Stimulated activated CD8-positive, alpha-beta memory T cell treated with anti-CD3 and anti-CD28 coated beads, Interleukin-12 subunit alpha, Interleukin-12 subunit beta, amount 100 ng/mL, for 1 hour (primary cell): ENCODE data around the gene LEPROT.
"Not testable (repeated sequence)": the region's sequence is repeated elsewhere in the genome, so short reads cannot be mapped to it uniquely, and the experiment has no call there.

Source experiments
- DNase-seq: peaks from one replicate; pipeline ENCODE4 v3.0.0-alpha.2; 2020; ENCODE audit warnings: low read depth

LEPROT gene

GRCh38 chr1:65437616-65438015 lies 17.1 kb downstream of the LEPROT start:
- DNase-seq, result no peak

GRCh38 chr1:65440322-65440900 lies 19.9 kb downstream of the LEPROT start:
- DNase-seq, result no peak

GRCh38 chr1:65440915-65441314 lies 20.4 kb downstream of the LEPROT start:
- no peak for DNase-seq

DNA sequence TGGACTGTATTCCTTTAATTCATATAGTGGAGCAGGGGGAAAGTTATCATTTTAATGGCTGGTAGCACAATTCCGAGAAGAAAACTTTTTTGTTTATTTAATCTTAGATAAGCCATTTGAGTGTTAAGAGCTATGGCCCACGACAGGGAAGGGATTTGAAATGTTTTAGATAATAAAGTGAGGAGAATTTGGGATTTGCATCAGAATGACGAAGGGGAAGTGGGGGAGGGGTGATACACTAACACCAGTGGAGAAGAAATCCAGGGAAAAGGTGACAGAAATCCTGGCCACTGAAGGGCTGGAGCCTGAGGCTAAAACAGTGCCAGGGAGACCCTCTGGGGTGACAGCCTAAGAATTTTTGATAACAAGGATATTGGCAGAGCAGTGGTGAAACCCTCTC lies 21.0 kb downstream of the LEPROT start:
- DNase-seq, result no peak

DNA sequence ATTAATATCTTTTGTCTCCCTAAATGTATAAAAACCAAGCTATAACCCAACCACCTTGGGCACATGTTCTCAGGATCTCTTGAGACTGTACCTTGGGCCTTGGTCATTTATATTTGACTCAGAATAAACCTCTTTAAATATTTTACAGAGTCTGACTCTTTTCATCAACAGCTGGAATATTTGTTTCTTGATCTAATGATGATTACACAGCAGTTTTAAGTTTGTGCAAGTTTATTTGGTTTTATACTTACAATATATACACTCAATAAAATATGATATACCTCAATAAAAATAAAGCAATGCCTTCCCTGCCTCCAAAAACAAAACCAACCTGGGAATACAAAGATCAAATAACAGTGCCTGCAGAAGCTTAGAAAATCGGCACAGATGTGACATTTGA lies 22.0 kb downstream of the LEPROT start:
- DNase-seq, result no peak

DNA sequence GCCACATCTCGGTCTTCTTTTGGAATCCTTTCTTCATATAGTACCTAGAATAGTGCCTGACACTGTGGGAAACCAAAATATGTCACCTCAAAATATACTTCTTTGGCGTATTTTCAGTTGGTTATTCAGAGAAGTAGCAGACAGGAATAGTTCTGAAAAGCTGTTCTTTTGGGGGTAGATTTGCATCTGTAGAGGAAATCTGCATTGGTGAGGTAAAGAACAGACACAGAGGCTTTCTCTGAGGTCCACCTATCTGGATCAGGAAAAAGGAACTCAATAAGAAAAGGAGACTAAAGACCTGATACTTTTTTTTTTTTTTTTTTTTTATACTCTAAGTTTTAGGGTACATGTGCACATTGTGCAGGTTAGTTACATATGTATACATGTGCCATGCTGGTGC lies 23.2 kb downstream of the LEPROT start:
- no peak for DNase-seq

GRCh38 chr1:65444128-65444640 lies 23.7 kb downstream of the LEPROT start:
- no peak for DNase-seq

- no peak for DNase-seq
These were observed 25.4 kb downstream of the LEPROT start for GRCh38 chr1:65445837-65446236.

DNA sequence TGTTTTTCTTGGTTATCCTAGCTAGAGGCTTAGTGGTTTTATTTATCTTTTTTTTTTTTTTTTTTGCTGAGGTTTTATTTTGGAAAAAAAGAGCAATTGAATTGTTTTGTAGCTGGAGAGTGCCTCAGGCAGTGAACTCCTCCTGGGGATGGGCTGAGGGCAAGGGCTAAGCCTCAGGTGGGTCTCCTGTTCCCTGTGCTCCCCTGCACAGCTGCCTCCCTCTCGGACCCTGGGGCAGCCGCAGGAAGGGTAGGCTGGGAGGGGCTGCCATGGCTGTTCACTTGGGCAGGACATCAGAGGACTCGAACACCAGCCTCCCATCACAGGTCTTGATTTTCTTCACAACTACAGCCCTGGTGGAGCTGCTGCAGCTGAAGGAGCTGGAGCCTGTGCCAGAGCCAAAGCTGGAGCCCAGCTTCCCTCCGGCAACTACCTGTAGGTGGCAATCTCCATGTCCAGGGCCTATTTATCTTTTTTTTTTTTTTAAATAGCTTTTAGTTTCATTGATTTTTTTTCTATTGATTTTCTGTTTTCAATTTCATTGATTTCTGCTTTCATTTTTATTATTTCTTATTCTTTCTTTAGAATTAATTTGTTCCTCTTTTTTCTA lies 28.9 kb downstream of the LEPROT start:
- DNase-seq, result no peak

DNA sequence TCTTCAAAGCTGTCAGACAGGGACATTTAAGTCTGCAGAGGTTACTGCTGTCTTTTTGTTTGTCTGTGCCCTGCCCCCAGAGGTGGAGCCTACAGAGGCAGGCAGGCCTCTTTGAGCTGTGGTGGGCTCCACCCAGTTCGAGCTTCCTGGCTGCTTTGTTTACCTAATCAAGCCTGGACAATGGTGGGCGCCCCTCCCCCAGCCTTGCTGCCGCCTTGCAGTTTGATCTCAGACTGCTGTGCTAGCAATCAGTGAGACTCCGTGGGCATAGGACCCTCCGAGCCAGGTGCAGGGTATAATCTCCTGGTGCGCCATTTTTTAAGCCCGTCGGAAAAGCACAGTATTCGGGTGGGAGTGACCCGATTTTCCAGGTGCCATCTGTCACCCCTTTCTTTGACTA lies 35.2 kb downstream of the LEPROT start:
- DNase-seq, result not testable (repeated sequence)

DNA sequence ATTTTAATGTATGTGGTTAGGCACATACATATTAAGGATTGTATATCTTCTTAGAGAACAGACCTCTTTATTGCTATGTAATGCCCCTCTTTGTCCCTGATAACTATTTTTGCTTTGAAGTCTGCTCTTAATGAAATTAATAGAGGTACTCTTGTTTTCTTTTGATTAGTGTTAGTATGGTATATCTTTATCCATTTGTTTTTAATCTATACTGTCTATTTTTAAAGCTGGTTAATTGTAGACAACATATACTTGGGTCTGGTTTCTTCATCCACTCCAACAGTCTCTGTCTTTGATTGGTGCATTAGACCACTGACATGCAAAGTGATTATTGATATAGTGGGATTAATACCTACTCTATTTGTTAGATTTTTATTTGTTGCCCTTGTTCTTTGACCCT lies 36.0 kb downstream of the LEPROT start:
- DNase-seq, result no peak

DNA sequence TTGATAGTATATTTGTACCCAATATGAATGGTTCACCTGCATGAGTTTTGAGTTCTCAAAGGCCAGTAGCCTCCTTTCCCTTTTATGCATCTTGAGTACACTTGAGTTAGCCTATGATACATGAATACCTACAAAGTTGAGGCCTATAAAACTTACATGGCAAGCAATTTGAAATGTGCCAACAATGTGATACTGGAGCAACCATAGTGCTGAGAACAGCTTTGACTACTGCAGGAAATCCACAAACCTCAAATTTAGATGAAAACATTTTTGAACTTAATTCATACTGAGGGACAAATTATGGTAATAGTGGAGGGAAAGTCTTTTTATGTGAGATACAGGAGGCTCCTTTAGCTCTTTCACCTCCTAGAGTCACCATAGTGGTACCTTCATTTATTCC lies 37.4 kb downstream of the LEPROT start:
- no peak for DNase-seq

DNA sequence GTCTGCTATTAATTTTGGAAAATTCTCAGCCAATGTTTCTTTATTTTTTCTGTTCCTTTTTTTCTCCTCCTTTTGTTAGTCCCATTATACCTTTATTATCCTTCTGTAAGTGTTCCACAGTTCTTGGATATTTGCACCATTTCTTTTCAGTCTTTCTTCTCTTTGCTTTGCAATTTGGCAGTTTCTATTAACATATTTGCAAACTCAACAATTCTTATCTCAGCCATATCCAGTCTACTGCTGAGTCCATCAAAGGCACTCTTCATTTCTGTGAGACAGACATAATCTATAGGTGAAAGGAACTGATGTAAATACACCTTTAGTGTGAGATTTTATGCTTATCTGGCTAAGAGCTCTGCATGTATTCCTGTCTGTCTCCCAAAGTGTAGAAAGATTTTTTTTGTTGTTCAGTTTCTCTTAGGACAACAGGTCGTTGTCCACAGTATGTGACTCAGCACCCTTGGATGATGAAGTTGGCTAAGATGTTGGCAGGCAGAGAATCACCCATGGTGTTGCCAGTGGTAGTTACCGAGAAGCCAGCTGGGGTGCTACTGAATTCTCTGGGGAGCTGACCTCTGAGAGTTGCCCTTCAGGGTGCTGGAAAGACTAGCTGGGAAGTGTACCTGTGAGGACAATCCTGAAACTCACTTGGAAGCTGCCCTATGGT lies 38.4 kb downstream of the LEPROT start:
- DNase-seq, result no peak

DNA sequence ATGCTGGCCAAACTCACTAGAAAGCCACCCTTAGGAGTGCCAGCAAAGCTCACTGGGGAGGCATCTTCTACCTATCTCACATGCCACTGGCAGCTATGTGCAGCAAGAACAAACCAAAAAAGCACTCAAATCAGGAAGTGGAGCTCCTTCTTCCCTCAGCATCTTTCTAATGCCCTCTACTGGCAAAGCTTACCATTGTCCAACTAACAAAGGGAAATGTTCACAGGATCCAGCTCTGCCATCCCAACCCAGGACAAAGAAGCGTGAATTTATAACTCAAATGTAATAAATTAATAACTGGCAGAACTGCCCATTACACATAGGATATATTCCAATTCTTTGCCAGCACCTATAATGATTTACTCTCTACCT lies 38.9 kb downstream of the LEPROT start:
- no peak for DNase-seq

DNA sequence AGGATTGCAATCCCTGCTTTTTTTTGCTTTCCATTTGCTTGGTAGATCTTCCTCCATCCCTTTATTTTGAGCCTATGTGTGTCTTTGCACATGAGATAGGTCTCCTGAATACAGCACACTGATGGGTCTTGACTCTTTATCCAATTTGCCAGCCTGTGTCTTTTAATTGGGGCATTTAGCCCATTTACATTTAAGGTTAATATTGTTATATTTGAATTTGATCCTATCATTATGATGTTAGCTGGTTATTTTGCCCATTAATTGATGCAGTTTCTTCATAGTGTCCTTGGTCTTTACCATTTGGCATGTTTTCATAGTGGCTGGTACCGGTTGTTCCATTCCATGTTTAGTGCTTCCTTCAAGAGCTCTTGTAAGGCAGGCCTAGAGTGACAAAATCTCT lies 45.4 kb downstream of the LEPROT start:
- not testable (repeated sequence) for DNase-seq

DNA sequence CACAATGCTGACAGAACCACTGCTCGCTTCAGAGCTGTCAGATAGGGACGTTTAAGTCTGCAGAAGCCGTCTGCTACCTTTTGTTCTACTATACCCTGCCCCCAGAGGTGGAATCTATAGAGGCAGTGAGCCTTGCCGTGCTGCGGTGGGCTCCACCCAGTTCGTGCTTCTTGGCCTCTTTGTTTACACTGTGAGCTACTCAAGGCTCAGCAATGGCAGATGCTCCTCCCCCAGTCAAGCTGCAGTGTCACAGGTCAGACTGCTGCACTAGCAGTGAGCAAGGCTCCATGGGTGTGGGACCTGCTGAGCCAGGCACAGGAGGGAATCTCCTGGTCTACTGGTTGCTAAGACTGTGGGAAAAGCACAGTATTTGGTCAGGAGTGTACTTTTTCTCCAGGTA lies 47.1 kb downstream of the LEPROT start:
- no peak for DNase-seq

GRCh38 chr1:65469126-65469888 lies 48.8 kb downstream of the LEPROT start:
- no peak for DNase-seq

- no peak for DNase-seq
These were observed 49.4 kb downstream of the LEPROT start for GRCh38 chr1:65469889-65470340.

DNA sequence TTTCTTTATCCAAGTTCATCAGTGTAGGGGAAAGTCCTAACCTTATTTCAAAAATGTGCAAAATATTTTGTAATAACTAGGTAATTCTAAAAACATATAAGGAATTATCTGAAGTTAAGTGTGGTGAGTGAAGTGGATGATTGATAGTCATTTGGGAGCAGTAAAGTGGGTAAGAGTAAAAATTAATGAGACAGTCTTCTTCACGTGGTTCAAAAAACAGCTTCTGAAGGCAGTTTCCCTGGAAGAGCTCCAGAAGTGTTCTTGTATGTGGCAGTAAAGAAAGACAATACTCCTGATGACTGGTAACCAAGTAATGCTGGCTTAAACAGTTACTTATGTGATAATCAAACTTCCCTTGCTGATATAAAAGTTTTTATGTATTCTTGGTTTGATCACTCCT lies 50.3 kb downstream of the LEPROT start:
- DNase-seq, result no peak

DNA sequence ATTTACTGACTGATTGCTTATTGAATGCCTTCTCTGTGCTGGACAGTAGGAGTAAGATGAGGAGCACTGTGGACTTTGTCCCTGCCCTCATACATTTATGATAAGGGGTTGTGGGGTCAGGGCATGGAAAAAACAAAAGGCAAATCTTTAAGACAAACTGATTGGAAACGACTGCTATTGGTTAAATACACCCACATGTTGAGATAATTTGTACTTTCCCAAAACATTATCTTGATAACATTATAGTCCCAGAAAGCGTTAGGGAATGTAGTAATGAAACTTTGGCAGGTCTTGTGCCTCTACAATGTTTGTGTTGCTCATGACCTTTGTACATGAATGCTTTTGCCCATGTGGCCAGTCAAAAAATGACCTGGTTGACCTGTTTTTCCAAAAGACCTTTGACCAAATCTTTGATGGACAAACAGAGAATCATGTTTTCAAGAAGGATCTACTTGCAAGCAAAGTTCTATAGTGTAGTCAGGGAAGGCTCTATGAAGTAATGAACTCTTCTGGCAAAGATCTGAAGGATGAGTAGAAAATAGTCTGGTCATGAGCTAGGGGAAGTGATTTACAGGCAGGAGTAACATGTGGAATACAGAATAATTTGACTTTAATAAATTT lies 50.9 kb downstream of the LEPROT start:
- DNase-seq, result no peak

- no peak for DNase-seq
These were observed 51.4 kb downstream of the LEPROT start for GRCh38 chr1:65471861-65472332.

DNA sequence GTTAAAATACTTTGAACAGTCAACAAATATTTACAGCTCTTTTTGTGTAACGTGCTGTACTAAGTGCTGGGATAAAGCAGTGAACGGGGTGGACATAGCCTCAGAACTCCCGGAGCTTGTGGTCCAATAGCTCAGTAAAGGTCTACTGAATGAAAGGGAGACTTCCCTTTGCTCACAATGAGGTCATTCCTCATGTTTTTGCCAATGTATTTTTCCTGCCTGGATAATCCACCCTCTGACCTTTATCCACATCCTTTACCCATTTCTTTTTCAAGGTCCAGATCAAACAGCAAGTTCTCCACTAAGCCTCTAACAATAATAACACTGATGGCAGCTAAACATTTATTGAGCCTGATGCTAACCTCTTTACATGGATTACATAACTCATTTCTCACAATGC lies 55.9 kb downstream of the LEPROT start:
- DNase-seq, result no peak
